Measurements from ENCODE around the gene CASD1. TPM values are rescaled to one million over a fixed set of nuclear protein-coding genes. Genes with fewer than 3 reads are reported as not detected.

CASD1 gene
- total RNA-seq, 1 experiment from 2014 or later, result 5.8 TPM

GRCh38 chr7:94578614-94579013 is 69.0 kb downstream of the CASD1 start:
- no peaks in the 10 kb centered on the region for H3K9me2 ChIP-seq (ENCODE audit: insufficient read depth)
- ChIA-PET POLR2A (no interaction called here), CTCF (no interaction called here), RAD21 (ENCODE audit: low non-redundant PET in 1 of 2, low total read pairs in 2 of 2, uncharacterized antibody in 2 of 2, unreplicated experiment in 2 of 2) (no interaction called here)
- H3K9ac ChIP-seq (ENCODE audit: low read length), result no peak overlapping the region
- H2AFZ ChIP-seq (ENCODE audit: low read depth, low read length, poor library complexity, severe bottlenecking), result no peak overlapping the region
- no peaks in the 10 kb centered on the region for H4K20me1 ChIP-seq (ENCODE audit: insufficient read depth)
- no peaks in the 10 kb centered on the region for H3K79me2 ChIP-seq (ENCODE audit: insufficient read depth, low read length)
- no peak for ATAC-seq
- no peak for TF ChIP-seq ZFX (IDR thresholded peaks at IDR 0.05)
- no peak for TF ChIP-seq POLR2A (IDR thresholded peaks at IDR 0.05; ENCODE audit: borderline replicate concordance, extremely low read depth, insufficient read depth, insufficient read length)
- TF ChIP-seq RAD21 (IDR thresholded peaks at IDR 0.05; ENCODE audit: low read depth), result no peak
- no peak for TF ChIP-seq SIN3A (IDR thresholded peaks at IDR 0.05; ENCODE audit: low read depth)
- no peak for TF ChIP-seq TCF7L2 (IDR thresholded peaks at IDR 0.05; ENCODE audit: borderline replicate concordance, extremely low read depth, insufficient read depth, insufficient read length)
- TF ChIP-seq EZH2phosphoT487 (IDR thresholded peaks at IDR 0.05; ENCODE audit: borderline replicate concordance), result no peak
- TF ChIP-seq ZBTB33 (IDR thresholded peaks at IDR 0.05; ENCODE audit: extremely low read depth, insufficient replicate concordance, low read length), result no peak
- TF ChIP-seq CTCF (IDR thresholded peaks at IDR 0.05 in 2 of 3, conservative IDR thresholded peaks at IDR 0.05 in 1 of 3; ENCODE audit: borderline replicate concordance in 1 of 3, insufficient read depth in 1 of 3, low read depth in 2 of 3, low read length in 2 of 3), result no peak
- TF ChIP-seq CBX3 (IDR thresholded peaks at IDR 0.05; ENCODE audit: low read depth), result no peak
- TF ChIP-seq ATF3 (IDR thresholded peaks at IDR 0.05), result no peak
- TF ChIP-seq MAX (IDR thresholded peaks at IDR 0.05), result no peak
- no peak for TF ChIP-seq SP1 (IDR thresholded peaks at IDR 0.05; ENCODE audit: low read depth)
- no peak for TF ChIP-seq REST (IDR thresholded peaks at IDR 0.05; ENCODE audit: low read depth)
- TF ChIP-seq SRF (IDR thresholded peaks at IDR 0.05; ENCODE audit: low read depth), result no peak
- no peak for TF ChIP-seq EGR1 (IDR thresholded peaks at IDR 0.05; ENCODE audit: low read depth)
- TF ChIP-seq CEBPB (IDR thresholded peaks at IDR 0.05; ENCODE audit: low read depth), result no peak
- no peak for TF ChIP-seq FOSL1 (IDR thresholded peaks at IDR 0.05; ENCODE audit: low read depth)
- no peak for TF ChIP-seq EZH2 (IDR thresholded peaks at IDR 0.05)
- no peak for TF ChIP-seq YY1 (IDR thresholded peaks at IDR 0.05; ENCODE audit: extremely low read depth, insufficient replicate concordance, low read depth, low read length)
- TF ChIP-seq ELF1 (IDR thresholded peaks at IDR 0.05; ENCODE audit: borderline replicate concordance, low read depth), result no peak
- no peaks in the 10 kb centered on the region for H3K36me3 ChIP-seq (ENCODE audit: control insufficient read depth in 1 of 2, insufficient read depth in 2 of 2, low read length in 2 of 2)
- intact Hi-C loops (cut with micrococcal nuclease), result no loop called here
- no peak overlapping the region for H3K4me2 ChIP-seq (ENCODE audit: low read length)
- DNase-seq (ENCODE audit: low read depth, low spot score), result no peak
- H3K4me3 ChIP-seq (replicated peaks in 1 of 2; ENCODE audit: low read depth in 1 of 2, low read length in 2 of 2), result no peak overlapping the region
- H3K9me3 ChIP-seq (ENCODE audit: control insufficient read depth in 1 of 2, insufficient read depth in 1 of 2, low read depth in 1 of 2, low read length in 2 of 2), result no peaks in the 10 kb centered on the region
- BruUV-seq (replicated peaks), result no TSS peak
- H3K27ac ChIP-seq (ENCODE audit: low read depth, low read length), result no peak overlapping the region
- H3K27me3 ChIP-seq (ENCODE audit: insufficient read depth, low read length), result no peaks in the 10 kb centered on the region
- H3K4me1 ChIP-seq (ENCODE audit: control insufficient read depth in 1 of 2, insufficient read depth in 2 of 2, low read length in 2 of 2), result peaks cover 0 to 6% of the 10 kb centered on the region in 2 experiments; a peak in 2 of 4 replicates
